OCI-LY7 (cell line): ENCODE data around the gene KCMF1.

ENCODE experiments used
- EZH2phosphoT487 ChIP-seq: fragments of 200-600 bp; sonication (generic); IDR thresholded peaks from 2 replicates; pipeline ENCODE4 v1.6.1; 2018; ENCODE audit warnings: low read depth, borderline replicate concordance, mild to moderate bottlenecking, mixed run types, antibody characterized with exemption, low read length, moderate library complexity, mixed read lengths
- TF ChIP-seq, protein P1 (sequence below): fragments of 200-600 bp; sonication (generic); conservative IDR thresholded peaks from 2 replicates; pipeline ENCODE4 v1.5.1; 2014; ENCODE audit warnings: mild to moderate bottlenecking, antibody characterized with exemption, low read length, moderate library complexity, mixed read lengths

DNA sequence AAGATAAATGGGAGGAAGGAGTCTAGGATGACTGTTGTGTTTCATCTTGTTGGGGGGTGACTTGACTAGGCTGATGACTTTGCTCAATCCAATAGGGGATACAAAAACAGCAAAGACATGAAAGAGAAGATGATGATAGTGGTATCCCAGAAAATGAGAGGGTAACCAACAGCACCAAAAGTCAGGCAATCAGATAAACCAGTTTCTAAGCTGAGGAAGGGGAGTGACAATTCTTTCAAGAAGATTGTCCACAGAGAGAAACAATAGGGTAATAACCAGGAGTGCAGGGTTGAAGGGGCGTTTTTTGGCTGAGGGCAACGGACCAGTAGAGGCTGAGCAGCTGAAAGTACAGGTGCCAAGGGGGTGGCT is 7.7 kb upstream of the KCMF1 start:
- TF ChIP-seq, protein P1, sequence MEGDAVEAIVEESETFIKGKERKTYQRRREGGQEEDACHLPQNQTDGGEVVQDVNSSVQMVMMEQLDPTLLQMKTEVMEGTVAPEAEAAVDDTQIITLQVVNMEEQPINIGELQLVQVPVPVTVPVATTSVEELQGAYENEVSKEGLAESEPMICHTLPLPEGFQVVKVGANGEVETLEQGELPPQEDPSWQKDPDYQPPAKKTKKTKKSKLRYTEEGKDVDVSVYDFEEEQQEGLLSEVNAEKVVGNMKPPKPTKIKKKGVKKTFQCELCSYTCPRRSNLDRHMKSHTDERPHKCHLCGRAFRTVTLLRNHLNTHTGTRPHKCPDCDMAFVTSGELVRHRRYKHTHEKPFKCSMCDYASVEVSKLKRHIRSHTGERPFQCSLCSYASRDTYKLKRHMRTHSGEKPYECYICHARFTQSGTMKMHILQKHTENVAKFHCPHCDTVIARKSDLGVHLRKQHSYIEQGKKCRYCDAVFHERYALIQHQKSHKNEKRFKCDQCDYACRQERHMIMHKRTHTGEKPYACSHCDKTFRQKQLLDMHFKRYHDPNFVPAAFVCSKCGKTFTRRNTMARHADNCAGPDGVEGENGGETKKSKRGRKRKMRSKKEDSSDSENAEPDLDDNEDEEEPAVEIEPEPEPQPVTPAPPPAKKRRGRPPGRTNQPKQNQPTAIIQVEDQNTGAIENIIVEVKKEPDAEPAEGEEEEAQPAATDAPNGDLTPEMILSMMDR, result no peak
- no peak for TF ChIP-seq EZH2phosphoT487
